ENCODE measurements around the gene CCDC170.

Gene CCDC170

GRCh38 chr6:151550618-151551017 lies 56.8 kb downstream of the CCDC170 start:
- DNase-seq, result no peak
- Histone ChIP-seq H2AFZ (ENCODE audit: low read depth, low read length) (no peak overlapping the region), H3K4me3 (ENCODE audit: low read depth in 1 of 2, low read length in 2 of 2) (no peak overlapping the region), H3K9me3 (ENCODE audit: insufficient read depth, low read length, severe bottlenecking) (no peaks in the 10 kb centered on the region), H3K4me1 (ENCODE audit: insufficient read depth, low read length) (no peaks in the 10 kb centered on the region), H3K9ac (ENCODE audit: low read depth, low read length) (no peak overlapping the region), H4K20me1 (ENCODE audit: insufficient read depth, low read length) (no peaks in the 10 kb centered on the region), H3K4me2 (ENCODE audit: insufficient read depth, low read length) (no peak overlapping the region), H3K36me3 (ENCODE audit: insufficient read depth, low read length) (no peaks in the 10 kb centered on the region), H3K79me2 (ENCODE audit: insufficient read depth, low read length) (no peaks in the 10 kb centered on the region), H3K27ac (ENCODE audit: low read length) (no peak overlapping the region), H3K27me3 (ENCODE audit: insufficient read depth, low read length, poor library complexity) (no peaks in the 10 kb centered on the region)
- ATAC-seq (ENCODE audit: insufficient read depth, low read depth), result no peak
- no peak for TF ChIP-seq CTCF (IDR thresholded peaks at IDR 0.05; ENCODE audit: borderline replicate concordance, extremely low read depth, low read length, poor library complexity, severe bottlenecking)
- TF ChIP-seq EZH2 (IDR thresholded peaks at IDR 0.05; ENCODE audit: borderline replicate concordance, low read depth, low read length, severe bottlenecking), result no peak

- Histone ChIP-seq H2AFZ (ENCODE audit: low read depth, low read length) (no peak overlapping the region), H4K20me1 (ENCODE audit: insufficient read depth, low read length) (no peaks in the 10 kb centered on the region), H3K27me3 (ENCODE audit: insufficient read depth, low read length, poor library complexity) (no peaks in the 10 kb centered on the region), H3K9me3 (ENCODE audit: insufficient read depth, low read length, severe bottlenecking) (no peaks in the 10 kb centered on the region), H3K79me2 (ENCODE audit: insufficient read depth, low read length) (no peaks in the 10 kb centered on the region), H3K4me3 (ENCODE audit: low read depth in 1 of 2, low read length in 2 of 2) (no peak overlapping the region), H3K9ac (ENCODE audit: low read depth, low read length) (no peak overlapping the region), H3K36me3 (ENCODE audit: insufficient read depth, low read length) (no peaks in the 10 kb centered on the region), H3K4me2 (ENCODE audit: insufficient read depth, low read length) (no peak overlapping the region), H3K27ac (ENCODE audit: low read length) (no peak overlapping the region), H3K4me1 (ENCODE audit: insufficient read depth, low read length) (no peaks in the 10 kb centered on the region)
- TF ChIP-seq CTCF (IDR thresholded peaks at IDR 0.05; ENCODE audit: borderline replicate concordance, extremely low read depth, low read length, poor library complexity, severe bottlenecking) (no peak), EZH2 (IDR thresholded peaks at IDR 0.05; ENCODE audit: borderline replicate concordance, low read depth, low read length, severe bottlenecking) (no peak)
- no peak for DNase-seq
- peak; percentile 80 for ATAC-seq (ENCODE audit: insufficient read depth, low read depth)
These were observed 57.5 kb downstream of the CCDC170 start for GRCh38 chr6:151551223-151551857.

GRCh38 chr6:151553416-151554165 lies 59.8 kb downstream of the CCDC170 start:
- Histone ChIP-seq H3K27ac (ENCODE audit: low read length) (no peak overlapping the region), H3K79me2 (ENCODE audit: insufficient read depth, low read length) (no peaks in the 10 kb centered on the region), H3K4me1 (ENCODE audit: insufficient read depth, low read length) (no peaks in the 10 kb centered on the region)

More at GRCh38 chr6:151553416-151554165, 59.8 kb downstream of the CCDC170 start:
- Histone ChIP-seq H2AFZ (ENCODE audit: low read depth, low read length) (no peak overlapping the region), H3K4me2 (ENCODE audit: insufficient read depth, low read length) (no peak overlapping the region), H4K20me1 (ENCODE audit: insufficient read depth, low read length) (no peaks in the 10 kb centered on the region), H3K27me3 (ENCODE audit: insufficient read depth, low read length, poor library complexity) (no peaks in the 10 kb centered on the region), H3K36me3 (ENCODE audit: insufficient read depth, low read length) (no peaks in the 10 kb centered on the region), H3K4me3 (ENCODE audit: low read depth in 1 of 2, low read length in 2 of 2) (no peak overlapping the region), H3K9ac (ENCODE audit: low read depth, low read length) (no peak overlapping the region), H3K9me3 (ENCODE audit: insufficient read depth, low read length, severe bottlenecking) (no peaks in the 10 kb centered on the region)
- ATAC-seq (ENCODE audit: insufficient read depth, low read depth) (no peak), DNase-seq (no peak)
- TF ChIP-seq EZH2 (IDR thresholded peaks at IDR 0.05; ENCODE audit: borderline replicate concordance, low read depth, low read length, severe bottlenecking) (no peak), CTCF (IDR thresholded peaks at IDR 0.05; ENCODE audit: borderline replicate concordance, extremely low read depth, low read length, poor library complexity, severe bottlenecking) (no peak)
